Kasumi-1 (cell line): ENCODE results near the gene LIPI.
"Not testable (repeated sequence)": the region's sequence is repeated elsewhere in the genome, so short reads cannot be mapped to it uniquely, and the experiment has no call there.

Experiments
- DNase-seq, 2 experiments: peaks; one replicate each; lab custom pipeline; 2025; lab: John Stamatoyannopoulos, UW

The LIPI gene

DNA sequence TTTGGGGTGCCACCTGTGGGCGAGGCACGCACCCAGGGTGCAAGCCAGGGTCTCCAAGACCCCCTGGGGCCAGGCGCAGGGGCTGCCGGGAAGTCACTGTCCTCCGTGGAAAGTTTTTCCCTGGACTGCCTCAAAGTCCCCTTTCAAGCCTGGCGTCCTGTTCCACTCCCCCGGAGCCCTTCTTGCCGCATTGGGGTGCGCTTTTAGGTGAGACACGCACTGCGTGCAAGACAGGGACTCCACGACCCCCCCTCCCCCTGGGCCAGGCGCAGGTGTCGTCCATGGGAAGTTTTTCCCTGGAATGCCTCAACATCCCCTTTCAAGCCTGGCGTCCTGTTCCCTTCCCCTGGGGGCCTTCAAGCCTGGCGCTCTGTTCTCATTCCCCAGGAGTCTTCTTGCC, 137.1 kb downstream of the LIPI start:
- no peak for DNase-seq

DNA sequence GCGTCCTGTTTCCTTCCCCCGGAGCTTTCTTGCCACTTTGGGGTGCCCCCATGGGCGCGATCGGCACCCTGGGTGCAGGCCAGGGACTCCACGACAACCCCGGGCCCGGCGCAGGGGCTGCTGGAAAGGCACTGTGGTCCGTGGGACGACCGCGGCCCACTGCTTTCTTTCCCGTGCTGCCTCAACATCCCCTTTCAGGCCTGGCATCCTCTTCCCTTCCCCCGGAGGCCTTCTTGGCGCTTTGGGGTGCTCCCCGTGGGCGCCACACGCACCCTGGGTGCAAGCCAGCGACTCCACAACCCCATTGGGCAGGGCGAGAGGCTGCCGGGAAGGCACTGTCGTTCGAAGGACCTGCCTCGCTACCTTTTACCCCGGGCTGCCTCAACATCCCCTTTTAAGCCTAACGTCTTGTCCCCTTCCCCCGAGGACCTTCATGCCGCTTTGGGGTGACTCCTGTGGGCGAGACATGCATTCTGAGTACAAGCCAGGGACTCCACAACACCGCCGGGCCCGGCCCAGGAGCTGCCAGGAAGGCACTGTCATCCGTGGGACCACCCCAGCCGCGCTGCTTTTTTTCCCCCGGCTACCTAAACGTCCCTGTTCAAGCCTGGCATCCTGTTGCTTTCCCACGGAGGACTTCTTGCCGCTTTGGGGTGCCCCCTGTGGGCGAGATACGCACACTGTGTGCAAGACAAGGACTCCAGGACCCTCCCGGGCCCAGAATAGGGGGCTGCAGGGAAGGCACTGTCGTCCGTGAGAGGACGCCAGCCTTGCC, 137.8 kb downstream of the LIPI start:
- DNase-seq, result no peak

DNA sequence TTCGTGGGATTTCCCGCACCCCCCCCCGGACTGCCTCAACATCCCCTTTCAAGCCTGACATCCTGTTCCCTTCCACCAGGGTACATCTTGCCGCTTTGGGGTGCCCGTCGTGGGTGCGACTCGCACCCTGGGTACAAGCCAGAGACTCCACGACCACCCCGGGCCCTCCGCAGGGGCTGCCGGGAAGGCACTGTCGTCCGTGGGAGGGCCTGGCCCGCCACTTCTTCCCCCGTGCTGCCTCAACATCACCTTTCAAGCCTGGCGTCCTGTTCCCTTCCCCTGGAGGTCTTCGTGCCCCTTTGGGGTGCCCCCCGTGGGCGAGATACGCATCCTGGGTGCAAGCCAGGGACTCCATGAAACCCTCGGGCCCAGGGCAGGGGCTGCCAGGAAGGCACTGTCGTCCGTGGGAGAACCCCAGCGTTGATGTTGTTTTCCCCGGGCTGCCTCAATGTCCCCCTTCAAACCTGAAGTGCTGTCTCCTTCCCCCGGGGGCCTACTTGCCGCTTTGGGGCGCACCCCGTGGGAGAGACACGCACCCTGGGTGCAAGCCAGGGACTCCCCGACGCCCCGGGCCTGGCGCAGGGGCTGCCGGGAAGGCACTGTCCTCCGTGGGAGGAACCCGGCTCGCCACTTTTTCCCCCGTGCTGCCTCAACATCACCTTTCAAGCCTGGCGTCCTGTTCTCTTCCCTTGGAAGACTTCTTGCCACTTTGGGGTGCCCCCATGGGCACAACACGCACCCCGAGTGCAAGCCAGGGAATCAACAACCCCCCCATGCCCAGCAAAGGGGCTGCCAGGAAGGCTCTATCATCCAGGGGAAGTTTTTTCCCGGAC, 138.6 kb downstream of the LIPI start:
- no peak for DNase-seq

DNA sequence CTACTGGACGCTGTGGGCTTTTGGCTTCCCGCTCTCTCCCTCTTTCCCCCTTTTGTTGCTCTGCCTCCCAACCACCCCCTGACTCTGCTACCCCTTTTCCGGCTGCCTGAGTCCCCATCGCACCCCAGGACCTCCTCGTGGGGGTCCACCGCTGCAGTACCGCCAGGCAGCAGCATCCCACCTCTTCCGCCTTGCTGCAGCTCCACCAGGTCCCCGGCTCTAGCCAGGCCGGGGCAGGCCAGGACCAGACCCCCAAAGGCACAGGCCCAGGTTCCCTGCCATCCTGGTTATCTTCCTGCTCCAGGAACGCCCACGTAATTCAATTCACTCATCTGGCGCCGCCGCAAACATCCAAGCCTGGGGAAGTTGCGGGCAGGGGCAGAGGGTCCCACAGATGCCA, 139.8 kb downstream of the LIPI start:
- DNase-seq, result no peak

DNA sequence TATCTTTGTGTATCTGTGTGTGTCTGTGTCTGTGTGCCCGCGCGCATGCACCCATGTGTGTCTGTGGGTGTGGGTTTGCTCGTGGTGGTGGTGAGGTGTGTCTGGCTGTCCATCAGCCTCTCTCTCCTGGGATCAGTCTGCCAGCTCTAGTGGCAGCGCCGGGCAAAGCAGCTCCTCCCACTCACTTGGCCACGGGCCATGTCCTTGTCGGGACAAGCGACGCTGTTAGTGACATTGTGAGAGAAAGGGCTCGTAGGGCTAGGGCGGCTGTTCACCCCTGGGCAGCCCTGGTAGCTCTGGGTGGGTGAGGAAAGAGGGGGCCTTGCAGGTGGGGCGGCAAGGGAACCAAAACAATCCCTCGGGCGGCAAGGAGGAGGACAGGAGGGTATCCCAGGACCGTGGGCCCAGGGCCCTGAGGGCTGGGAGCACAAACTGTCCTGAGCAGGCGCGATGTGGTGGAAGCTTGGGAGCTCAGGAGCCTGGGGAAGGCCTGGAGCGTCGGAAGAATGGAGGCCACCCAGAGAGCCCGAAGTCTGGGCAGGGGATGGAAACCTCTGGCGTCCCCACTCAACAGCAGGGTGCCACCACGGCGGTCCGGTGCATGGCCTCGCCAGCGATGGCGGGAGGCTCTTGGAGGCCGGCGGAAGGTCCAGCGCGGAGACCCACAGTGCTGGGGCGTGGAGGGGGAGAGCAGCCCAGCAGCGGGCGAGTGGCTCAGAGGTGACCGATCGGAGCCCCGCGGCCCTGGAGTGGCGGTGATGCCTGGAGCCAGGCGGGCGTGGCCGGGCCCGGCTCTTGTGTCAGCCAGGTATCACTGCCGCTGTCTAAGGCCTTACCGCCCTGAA, 140.5 kb downstream of the LIPI start:
- no peak for DNase-seq

DNA sequence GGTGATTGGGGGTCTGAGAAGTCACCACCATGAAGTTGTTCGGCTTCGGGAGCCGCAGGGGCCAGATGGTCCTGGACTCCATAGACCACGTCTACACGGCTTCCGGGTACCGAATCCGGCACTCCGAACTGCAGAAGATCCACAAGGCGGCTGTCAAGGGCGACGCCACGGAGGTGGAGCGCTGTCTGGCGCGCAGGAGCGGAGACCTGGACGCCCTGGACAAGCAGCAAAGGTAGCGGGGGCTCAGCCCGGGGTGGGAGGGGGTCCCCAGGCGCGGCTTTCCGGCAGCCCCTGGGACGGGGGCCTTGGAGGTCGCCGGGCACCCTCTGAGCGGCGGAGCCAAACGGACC, 146.5 kb downstream of the LIPI start:
- DNase-seq, result no peak

DNA sequence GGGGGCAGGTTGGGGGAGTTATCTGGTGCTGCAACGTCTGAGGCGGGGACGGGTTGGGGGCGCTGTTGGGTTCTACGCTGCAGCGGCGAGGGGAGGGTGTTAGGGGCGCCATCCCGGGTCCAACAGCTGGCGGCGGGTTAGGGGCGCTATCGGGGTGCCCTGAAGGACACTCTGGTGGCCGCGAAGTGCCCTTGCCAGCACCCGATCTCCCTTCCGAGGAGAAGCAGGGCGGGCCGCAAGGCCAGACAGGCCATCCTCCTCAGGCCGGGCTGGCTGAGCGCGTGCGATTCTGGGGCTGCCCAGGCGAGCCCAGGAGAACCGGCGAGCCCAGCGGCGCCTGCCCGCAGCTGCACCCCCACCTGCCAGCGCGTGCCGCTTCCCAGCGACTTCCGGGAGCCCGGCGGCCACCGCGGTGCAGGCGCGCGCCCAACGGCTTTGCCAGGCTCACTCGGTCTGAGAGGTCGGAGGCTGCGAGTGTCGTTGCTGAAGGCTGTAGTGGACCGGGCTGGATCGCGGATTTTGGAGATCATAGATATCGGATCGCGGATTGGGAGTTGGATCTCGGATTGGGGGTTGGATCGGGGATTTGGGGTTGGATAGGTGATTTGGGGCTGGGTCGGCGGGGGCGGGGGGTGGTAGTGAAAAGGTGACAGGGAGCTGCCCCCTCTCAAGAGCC, 147.0 kb downstream of the LIPI start:
- DNase-seq, result not testable (repeated sequence)

DNA sequence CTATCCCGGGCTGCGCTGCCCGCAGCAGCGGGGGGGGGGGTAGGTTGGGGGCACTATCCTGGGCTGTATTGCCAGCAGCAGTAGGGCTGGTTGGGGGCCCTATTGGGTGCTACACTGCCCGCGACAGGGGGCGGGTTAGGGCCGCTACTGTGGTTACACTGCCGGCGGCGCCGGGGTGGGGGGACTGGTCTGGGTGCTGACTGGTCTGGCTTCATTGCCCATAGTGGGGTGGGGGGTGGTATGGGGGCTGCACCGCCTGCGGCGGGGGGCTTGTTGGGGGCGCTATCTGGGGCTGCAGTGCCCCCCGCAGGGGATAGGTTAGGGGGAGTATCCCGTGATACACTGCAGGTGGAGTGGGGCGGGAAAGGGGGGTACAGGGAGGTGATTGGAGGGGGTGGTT, 148.1 kb downstream of the LIPI start:
- not testable (repeated sequence) for DNase-seq

DNA sequence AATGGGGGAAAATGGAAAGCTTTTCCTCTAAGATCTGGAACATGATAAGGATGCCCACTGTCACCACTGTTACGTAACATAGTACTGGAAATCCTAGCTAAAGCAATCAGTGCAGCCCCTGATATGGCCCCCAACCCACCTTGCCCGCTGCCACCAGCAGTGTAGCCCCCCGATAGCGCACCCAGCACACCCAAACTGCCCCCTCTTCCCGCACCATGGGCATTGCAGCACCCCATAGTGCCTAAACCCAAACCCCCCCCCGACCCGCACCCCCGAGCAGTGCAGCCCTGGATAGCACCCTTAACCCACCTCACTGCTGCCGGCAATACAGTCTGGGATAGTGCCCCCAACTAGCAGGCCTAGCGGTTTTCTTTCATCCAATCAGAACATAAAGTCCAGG, 148.9 kb downstream of the LIPI start:
- not testable (repeated sequence) for DNase-seq

DNA sequence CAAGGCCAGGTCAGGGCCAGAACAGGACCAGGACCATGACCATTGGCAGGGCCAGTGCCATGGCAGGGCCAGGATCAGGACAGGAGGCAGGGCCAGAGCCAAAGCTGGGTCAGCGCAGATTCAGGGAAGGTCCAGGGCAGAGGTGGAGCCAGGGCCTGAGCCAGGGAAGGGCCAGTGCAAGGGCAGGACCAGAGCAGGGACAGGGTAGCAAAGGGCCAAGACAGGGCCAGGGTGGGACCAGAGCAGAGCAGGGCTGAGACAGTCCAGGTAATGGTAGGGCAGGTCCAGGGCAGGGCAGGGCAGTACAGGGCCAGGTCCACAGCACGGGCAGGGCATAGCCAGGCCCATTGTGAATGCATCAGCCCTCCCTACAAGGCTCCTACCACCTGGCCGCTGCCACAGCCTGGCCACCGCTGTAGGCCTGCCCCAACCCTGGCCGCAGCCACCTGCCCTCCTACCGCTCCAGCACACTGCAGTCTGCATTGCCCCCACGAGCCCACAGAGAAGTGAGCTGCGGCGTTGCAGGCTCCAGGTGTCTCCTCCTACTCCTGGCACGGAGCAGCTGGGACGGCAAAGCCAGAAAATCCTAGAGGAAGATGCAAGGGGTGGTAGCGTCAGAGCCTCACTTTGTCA, 151.6 kb downstream of the LIPI start:
- DNase-seq, result not testable (repeated sequence)
